Activated CD8-positive, alpha-beta memory T cell treated with anti-CD3 and anti-CD28 coated beads for 36 hours (primary cell): Measurements from ENCODE around the gene WFS1. TPM values are rescaled to one million over a fixed set of nuclear protein-coding genes. Genes with fewer than 3 reads are reported as not detected.

Experiments used
- CTCF ChIA-PET: fragments of 350-600 bp; sonication (Branson Sonifier 250); formaldehyde crosslinking; loops from one replicate; lab custom pipeline; 2021; ENCODE audit warnings: antibody characterized with exemption; lab: Charles Lee
- POLR2A ChIA-PET: fragments of 350-600 bp; sonication (Branson Sonifier 250); formaldehyde crosslinking; loops from one replicate; lab custom pipeline; 2021; ENCODE audit warnings: antibody characterized with exemption; lab: Charles Lee
- total RNA-seq, 2 experiments: library from RNA; stranded (reverse); gene quantifications; one replicate each; pipeline ENCODE4 v1.2.3, GENCODE V29; 2021

WFS1 gene
- total RNA-seq, 2 experiments from 2014 or later, result 3.9 to 4.9 TPM

- CTCF ChIA-PET, result interaction anchor here (1.0 to 12.4 kb wide), 7 partner anchors 8 to 332 kb away, joined by 3 to 177 read pairs (median 5); no protein-coding TSS in a partner anchor
- POLR2A ChIA-PET, result interaction anchor here (0.6 kb wide), 1 partner anchor 63 kb away, joined by 3 read pairs; no protein-coding TSS in a partner anchor
These were observed 56.8 kb downstream of the WFS1 start for GRCh38 chr4:6326312-6327060.

DNA sequence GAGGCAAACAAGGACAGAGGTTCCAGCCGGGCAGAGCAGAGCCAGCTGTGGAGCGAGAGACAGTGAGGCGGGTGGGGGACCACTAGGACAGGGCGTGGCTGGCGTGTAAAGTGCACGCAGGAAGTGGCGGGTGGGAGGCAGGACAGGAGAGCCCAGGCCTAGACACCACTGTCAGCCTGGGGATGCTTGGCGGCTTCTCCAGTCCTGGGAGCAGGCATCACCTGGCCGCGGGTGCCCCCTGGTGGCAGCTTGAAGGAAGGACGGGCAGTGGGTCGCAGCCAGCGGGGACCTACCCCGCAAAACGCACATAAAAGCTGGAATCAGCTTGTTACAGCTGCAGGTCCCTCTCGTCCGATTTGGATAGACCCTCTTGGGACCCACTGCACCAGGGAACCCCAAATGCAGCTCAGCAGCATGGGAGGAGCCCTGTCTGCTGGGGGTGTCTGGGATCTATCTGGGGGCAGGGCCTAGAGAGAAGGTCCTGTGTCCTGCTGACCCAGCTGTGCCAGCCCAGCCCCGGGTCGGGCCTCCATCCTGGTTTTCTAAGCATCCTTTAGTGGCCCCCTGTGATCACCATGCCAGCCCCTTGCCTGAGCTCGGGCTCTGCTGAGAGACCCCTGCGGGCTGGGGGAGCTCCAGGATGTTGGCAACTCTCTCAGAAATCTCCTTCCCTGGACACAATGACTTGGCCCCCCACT lies 57.7 kb downstream of the WFS1 start:
- ChIA-PET CTCF (interaction anchor here (0.6 to 12.4 kb wide), 17 partner anchors 9 to 333 kb away, joined by 3 to 177 read pairs (median 3); no protein-coding TSS in a partner anchor), POLR2A (interaction anchor here (0.6 kb wide), 1 partner anchor 64 kb away, joined by 3 read pairs; no protein-coding TSS in a partner anchor)

DNA sequence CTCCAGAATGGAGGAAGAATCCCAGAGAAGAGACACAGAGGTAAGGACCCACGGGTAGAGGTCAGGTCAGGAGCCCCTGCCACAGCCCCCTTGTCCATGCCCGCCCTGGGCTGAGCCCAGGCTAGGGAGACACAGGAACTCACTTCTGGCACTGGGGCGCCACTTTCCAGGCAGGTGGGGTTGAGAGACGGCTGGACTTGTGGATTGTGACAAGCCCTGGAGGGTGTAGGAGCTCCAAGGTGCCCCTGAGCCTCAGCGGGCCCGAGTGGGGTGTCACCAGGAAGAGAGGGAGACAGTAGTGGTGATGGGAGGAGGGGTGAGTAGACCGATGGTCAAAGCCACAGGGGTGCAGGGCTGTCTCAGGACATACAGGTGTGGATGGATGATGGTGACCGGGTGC lies 58.9 kb downstream of the WFS1 start:
- CTCF ChIA-PET, result interaction anchor here (0.8 to 12.4 kb wide), 6 partner anchors 12 to 329 kb away, joined by 3 to 177 read pairs (median 5); no protein-coding TSS in a partner anchor
- POLR2A ChIA-PET, result no interaction called here

DNA sequence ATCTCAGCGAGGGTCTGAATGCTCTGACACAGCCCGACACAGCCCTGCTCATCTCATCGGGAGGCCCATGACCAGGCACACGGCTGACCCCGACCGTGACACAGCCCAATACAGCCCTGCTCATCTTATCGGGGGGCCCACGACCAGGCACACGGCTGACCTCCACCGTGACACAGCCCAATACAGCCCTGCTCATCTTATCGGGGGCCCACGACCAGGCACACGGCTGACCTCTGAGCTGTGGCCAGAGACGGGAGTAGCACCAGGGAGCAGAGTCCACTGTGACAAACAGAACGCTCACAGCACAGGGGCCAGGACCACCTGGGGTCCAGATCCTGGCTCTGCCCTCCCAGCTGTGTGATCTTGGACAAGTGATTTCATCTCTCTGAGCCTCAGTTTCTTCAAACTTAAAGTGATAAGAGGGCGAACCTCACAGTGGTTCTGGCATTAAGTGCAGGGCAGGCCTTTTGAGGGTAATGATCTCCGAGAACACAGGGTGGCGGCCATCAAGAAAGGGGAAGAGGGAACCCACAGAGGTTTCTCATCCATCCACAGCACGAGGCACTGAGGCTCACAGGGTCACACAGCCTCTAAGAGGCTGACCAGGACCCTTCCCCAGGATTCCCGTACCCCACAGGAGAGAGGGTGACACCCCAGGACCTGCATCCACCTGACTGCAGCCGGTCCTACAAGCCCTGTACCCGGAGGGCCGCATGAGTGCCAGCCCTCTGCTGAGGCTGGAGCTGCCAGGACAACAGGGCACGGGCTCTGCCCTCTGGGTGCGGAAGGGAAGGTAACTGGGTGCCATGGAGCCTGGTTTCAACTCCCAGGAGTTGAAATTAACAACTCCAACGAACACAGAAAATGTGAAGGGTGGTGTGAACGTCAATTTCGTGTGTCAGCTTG lies 60.1 kb downstream of the WFS1 start:
- POLR2A ChIA-PET, result no interaction called here
- CTCF ChIA-PET, result interaction anchor here (0.6 to 12.4 kb wide), 5 partner anchors 16 to 332 kb away, joined by 3 to 177 read pairs (median 3); no protein-coding TSS in a partner anchor

DNA sequence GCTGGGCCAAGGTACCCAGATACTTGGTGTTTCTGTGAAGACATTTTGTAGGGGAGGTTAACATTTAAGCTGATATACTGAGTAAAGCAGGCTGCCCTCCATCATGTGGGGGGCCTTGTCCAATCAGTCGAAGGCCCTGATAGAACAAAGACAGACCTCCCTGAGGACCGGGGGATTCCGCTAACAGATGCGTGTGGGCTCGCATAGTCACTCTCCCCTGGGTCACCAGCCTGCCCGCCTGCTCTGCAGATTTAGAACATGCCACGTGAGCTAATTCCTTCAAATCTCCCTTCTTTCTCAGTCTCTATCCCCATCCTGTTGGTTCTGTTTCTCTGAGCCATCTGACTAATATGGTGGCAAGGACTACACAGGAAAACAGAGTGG lies 60.7 kb downstream of the WFS1 start:
- POLR2A ChIA-PET, result no interaction called here
- CTCF ChIA-PET, result interaction anchor here (1.0 to 12.4 kb wide), 10 partner anchors 15 to 332 kb away, joined by 3 to 177 read pairs (median 4); no protein-coding TSS in a partner anchor

- ChIA-PET CTCF (interaction anchor here (0.6 to 12.4 kb wide), 14 partner anchors 11 to 333 kb away, joined by 3 to 177 read pairs (median 3); no protein-coding TSS in a partner anchor), POLR2A (no interaction called here)
These were observed 61.4 kb downstream of the WFS1 start for GRCh38 chr4:6331018-6331417.

DNA sequence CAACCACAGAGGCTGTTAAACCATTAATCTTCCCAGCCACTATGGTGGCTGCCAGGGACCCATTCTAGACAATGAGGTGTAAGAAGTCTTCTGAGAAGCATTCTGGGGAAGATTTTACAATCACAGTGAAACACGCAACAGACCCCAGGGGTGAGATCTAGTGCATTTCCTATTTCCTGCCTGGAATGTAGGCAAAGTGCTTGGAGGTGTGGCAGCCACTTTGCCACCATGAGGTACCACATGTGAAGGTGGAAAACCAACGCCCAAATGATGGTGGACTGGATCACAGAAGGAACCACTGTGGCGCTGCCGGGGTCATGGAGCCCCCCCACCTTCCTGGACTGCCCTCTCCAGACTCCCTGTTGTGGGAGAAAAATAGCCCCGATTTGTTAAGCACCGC lies 61.8 kb downstream of the WFS1 start:
- ChIA-PET POLR2A (no interaction called here), CTCF (interaction anchor here (0.6 to 12.4 kb wide), 16 partner anchors 9 to 333 kb away, joined by 3 to 177 read pairs (median 3); no protein-coding TSS in a partner anchor)

- ChIA-PET POLR2A (no interaction called here), CTCF (interaction anchor here (0.6 to 12.4 kb wide), 17 partner anchors 9 to 459 kb away, joined by 3 to 177 read pairs (median 4); no protein-coding TSS in a partner anchor)
These were observed 62.5 kb downstream of the WFS1 start for GRCh38 chr4:6332042-6332668.

DNA sequence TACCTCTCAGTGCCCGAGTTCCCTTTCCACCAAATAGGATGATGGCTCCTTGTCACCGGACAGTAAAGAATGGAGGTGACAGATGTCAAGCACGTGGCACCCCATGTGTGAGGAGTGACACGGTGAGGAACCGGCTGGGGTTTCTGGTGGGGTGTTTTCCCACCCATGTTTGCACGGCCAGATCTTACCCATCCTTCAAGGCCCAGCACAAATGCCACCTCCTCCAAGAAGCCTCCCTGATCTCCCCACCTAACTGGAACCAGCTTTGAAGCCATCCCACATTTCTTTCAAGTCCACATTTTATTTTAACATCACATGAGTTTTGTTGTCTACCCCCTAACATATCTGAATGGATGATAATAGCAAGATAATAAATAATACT lies 63.0 kb downstream of the WFS1 start:
- CTCF ChIA-PET, result interaction anchor here (0.6 to 12.4 kb wide), 11 partner anchors 8 to 458 kb away, joined by 3 to 177 read pairs (median 4); no protein-coding TSS in a partner anchor
- POLR2A ChIA-PET, result no interaction called here

- CTCF ChIA-PET, result interaction anchor here (1.5 to 12.4 kb wide), 3 partner anchors 14 to 113 kb away, joined by 4 to 177 read pairs (median 5); no protein-coding TSS in a partner anchor
- POLR2A ChIA-PET, result no interaction called here
These were observed 63.9 kb downstream of the WFS1 start for GRCh38 chr4:6333301-6334202.

GRCh38 chr4:6334203-6334887 lies 64.7 kb downstream of the WFS1 start:
- CTCF ChIA-PET, result interaction anchor here (12.4 kb wide), 1 partner anchor 84 kb away, joined by 177 read pairs; no protein-coding TSS in a partner anchor
- POLR2A ChIA-PET, result no interaction called here

DNA sequence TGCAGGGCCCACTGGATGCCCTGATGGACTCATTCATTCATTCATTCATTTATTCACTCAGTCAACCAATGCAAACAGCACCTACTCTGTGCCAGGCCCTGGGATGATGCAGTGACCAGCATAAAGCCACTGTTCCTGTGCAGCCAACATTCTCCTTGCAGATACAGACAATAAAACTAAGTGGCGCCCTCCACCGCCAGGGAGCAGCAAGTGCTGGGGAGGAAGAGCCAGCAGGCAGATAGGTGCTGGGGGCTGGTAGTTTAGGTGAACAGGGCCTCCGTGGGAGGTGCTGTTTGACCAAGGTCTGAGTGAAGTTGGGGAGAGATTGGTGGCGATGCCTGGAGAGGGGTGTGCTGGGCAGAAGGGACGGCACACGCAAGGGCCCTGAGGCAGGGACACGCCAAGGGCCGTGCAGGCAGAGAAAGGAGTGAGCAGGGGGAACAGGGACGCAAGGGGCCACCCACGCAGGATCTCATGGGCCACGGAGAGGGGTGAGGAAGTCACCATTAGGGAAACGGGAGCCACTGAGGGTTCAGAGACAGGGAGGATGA lies 65.5 kb downstream of the WFS1 start:
- ChIA-PET CTCF (interaction anchor here (1.2 kb wide), 1 partner anchor 84 kb away, joined by 3 read pairs; no protein-coding TSS in a partner anchor), POLR2A (no interaction called here)

DNA sequence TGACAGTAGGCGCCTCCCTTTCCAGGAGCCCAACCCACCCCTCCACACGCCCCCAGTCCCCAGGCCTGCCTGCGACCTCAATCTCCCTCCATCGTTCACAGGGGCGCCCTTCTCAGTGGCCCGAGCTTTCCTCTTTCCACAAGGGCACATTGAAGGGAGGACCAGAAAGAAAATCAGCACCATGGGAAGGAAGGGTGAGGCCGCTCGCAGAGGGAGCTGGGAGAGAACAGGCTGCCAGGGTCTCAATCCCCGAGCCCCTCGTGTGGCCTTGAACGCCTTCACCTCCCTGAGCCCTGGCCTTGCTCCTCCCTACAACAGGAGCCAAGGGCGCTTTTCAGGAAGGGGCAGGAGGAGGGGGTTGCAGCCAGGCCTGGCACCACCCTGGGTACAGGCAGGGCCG lies 66.5 kb downstream of the WFS1 start:
- CTCF ChIA-PET, result interaction anchor here (1.2 kb wide), 1 partner anchor 85 kb away, joined by 3 read pairs; no protein-coding TSS in a partner anchor
- POLR2A ChIA-PET, result no interaction called here

DNA sequence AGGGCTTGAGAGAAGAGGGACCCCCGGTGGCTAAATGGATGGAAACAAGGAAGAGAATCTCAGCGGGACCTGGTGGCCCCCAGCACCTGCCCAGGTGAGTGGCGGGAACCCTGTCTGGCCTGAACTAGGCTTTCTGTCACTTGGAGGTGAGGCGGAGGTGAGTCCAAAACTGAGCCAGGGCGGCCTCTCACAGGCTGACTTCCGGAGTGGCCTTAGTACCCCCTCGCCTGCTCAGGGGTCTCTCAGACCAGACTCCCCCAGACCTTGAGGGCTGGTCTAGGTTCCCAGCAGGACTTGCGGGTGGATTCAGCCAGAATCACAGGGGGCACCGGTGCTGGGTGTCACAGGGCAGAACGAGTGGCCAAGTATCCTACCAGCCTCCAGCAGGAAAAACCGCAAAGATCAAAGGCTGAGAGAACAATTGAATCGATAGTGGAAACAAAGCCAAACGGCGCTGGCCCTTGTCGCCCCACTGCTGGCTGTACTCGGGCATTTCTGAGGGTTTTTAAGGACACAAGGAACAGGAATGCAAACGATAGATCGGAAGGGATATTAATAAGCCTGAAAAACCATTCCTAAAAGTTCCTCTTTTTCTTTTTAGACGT lies 67.8 kb downstream of the WFS1 start:
- POLR2A ChIA-PET, result no interaction called here
- CTCF ChIA-PET, result no interaction called here

- CTCF ChIA-PET, result no interaction called here
- POLR2A ChIA-PET, result no interaction called here
These were observed 68.7 kb downstream of the WFS1 start for GRCh38 chr4:6338175-6338950.
